ENCODE data around the gene OR1L8. TPM values are rescaled to one million over a fixed set of nuclear protein-coding genes. Genes with fewer than 3 reads are reported as not detected.

The OR1L8 gene
- total RNA-seq, 4 donors from 2014 or later, result not detected

GRCh38 chr9:122518841-122519240, 64.3 kb downstream of the OR1L8 start, which contains the start of gene OR1J4:
Gene OR1J4, plus strand, starts transcription at chr9:122519141. Its CDS starts 0 bp downstream, at chr9:122519141.
- Histone ChIP-seq H3K27me3 (no peaks in the 10 kb centered on the region), H3K4me1 (no peaks in the 10 kb centered on the region), H3K4me3 (no peak within 1 kb of the TSS), H3K9me3 (no peaks in the 10 kb centered on the region), H3K36me3 (no peaks in the 10 kb centered on the region), H3K27ac (no peak within 1 kb of the TSS)
- WGBS, result 84% methylated on average over 4 of the region's 4 CpGs
- no peak for TF ChIP-seq POLR2AphosphoS5 (IDR thresholded peaks at IDR 0.05)
- no peak for DNase-seq (ENCODE audit: low spot score in 2 of 2)

GRCh38 chr9:122518226-122518625, 65.0 kb downstream of the OR1L8 start:
- TF ChIP-seq POLR2AphosphoS5 (IDR thresholded peaks at IDR 0.05) (no peak), CTCF (IDR thresholded peaks at IDR 0.05) (no peak), POLR2A (IDR thresholded peaks at IDR 0.05) (no peak), EP300 (IDR thresholded peaks at IDR 0.05) (no peak)
- Histone ChIP-seq H3K36me3 (no peaks in the 10 kb centered on the region), H3K27ac (no peak overlapping the region), H3K4me3 (no peak overlapping the region), H3K9me3 (no peaks in the 10 kb centered on the region), H3K27me3 (no peaks in the 10 kb centered on the region), H3K4me1 (no peaks in the 10 kb centered on the region)
- no peak for DNase-seq (ENCODE audit: low spot score in 2 of 2)
- 58% methylated on average over 2 of the region's 2 CpGs for WGBS

Other genes with a start within 250 kb of the OR1L8 start
- gene PTGS1, start 212.4 kb downstream of the OR1L8 start, total RNA-seq, result 100 to 1,000 TPM in 1 of 4 donors, 10 to 100 TPM in 3; 64.3 to 124 (median 73.1) TPM
- not detected for gene OR1J1, start 105.5 kb downstream of the OR1L8 start, total RNA-seq
- not detected for gene OR1J2, start 72.6 kb downstream of the OR1L8 start, total RNA-seq
- gene OR1J4, start 64.2 kb downstream of the OR1L8 start, total RNA-seq, result not detected
- not detected for gene OR1N1, start 56.1 kb downstream of the OR1L8 start, total RNA-seq
- gene OR1N2, start 30.3 kb downstream of the OR1L8 start, total RNA-seq, result not detected
- gene OR1Q1, start 31.4 kb upstream of the OR1L8 start, total RNA-seq, result not detected
- 1 to 10 TPM in 1 of 4 donors, not detected in 3; 2.6 TPM for gene OR1B1, start 74.2 kb upstream of the OR1L8 start, total RNA-seq
- not detected for gene OR1L1, start 78.3 kb upstream of the OR1L8 start, total RNA-seq
- gene OR1L3, start 91.7 kb upstream of the OR1L8 start, total RNA-seq, result not detected
- not detected for gene OR1L4, start 140.6 kb upstream of the OR1L8 start, total RNA-seq
- not detected for gene OR1L6, start 158.9 kb upstream of the OR1L8 start, total RNA-seq
- gene OR5C1, start 205.5 kb upstream of the OR1L8 start, total RNA-seq, result not detected
- gene OR1K1, start 216.7 kb upstream of the OR1L8 start, total RNA-seq, result not detected
- gene PDCL, start 245.2 kb upstream of the OR1L8 start, total RNA-seq, result 10 to 100 TPM; 13.8 to 21.7 (median 18.1) TPM